ENCODE results near the gene KRT222.

DNA sequence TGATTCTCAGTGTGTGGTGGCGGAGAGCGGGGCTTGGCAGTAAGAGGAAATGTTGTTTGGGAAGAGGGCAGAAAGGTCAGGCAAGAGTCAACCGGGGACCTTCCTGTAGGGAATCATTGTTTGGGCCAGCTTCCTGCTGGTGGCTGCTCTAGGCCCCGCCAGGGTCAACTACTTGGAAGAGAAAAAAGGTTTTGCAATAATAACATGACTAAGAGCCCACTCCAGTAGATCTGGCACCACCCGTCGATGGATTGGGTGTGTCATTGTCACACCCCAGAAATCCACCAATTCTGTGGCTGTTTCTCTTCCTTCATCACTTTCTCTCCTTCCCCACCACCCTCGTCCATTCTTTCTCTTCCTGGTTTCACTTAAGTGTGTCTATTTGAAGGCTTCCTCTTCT is 42.8 kb upstream of the KRT222 start:
- TF ChIP-seq POLR2A (IDR thresholded peaks at IDR 0.05) = no peak
- TF ChIP-seq, protein P1, sequence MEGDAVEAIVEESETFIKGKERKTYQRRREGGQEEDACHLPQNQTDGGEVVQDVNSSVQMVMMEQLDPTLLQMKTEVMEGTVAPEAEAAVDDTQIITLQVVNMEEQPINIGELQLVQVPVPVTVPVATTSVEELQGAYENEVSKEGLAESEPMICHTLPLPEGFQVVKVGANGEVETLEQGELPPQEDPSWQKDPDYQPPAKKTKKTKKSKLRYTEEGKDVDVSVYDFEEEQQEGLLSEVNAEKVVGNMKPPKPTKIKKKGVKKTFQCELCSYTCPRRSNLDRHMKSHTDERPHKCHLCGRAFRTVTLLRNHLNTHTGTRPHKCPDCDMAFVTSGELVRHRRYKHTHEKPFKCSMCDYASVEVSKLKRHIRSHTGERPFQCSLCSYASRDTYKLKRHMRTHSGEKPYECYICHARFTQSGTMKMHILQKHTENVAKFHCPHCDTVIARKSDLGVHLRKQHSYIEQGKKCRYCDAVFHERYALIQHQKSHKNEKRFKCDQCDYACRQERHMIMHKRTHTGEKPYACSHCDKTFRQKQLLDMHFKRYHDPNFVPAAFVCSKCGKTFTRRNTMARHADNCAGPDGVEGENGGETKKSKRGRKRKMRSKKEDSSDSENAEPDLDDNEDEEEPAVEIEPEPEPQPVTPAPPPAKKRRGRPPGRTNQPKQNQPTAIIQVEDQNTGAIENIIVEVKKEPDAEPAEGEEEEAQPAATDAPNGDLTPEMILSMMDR (IDR thresholded peaks at IDR 0.05) = no peak
- no peak for TF ChIP-seq POLR2AphosphoS5 (IDR thresholded peaks at IDR 0.05)

Data from prostate gland (tissue), 2 donors.